Caco-2 (cell line): Measurements from ENCODE around the gene PRDM8. TPM values are rescaled to one million over a fixed set of nuclear protein-coding genes. Genes with fewer than 3 reads are reported as not detected.
A peak's percentile ranks its signal among the peaks of the same experiment; 100 is the strongest.

Source experiments
- BruUV-seq: library from RNA; stranded (reverse); fragments of 400-500 nt; replicated peaks from 2 replicates; lab custom pipeline; 2021; lab: Mats Ljungman, UMichigan
- CTCF ChIA-PET: fragments of 300-600 bp; sonication (Branson Sonifier 250); formaldehyde crosslinking; loops from one replicate; lab custom pipeline; 2022; ENCODE audit warnings: antibody characterized with exemption; lab: Charles Lee
- POLR2A ChIA-PET: fragments of 300-600 bp; sonication (Branson Sonifier 250); formaldehyde crosslinking; loops from one replicate; lab custom pipeline; 2022; ENCODE audit warnings: antibody characterized with exemption; lab: Charles Lee
- DNase-seq, 2 experiments: peaks; one replicate each; pipeline versions ENCODE4 v3.0.0 to v3.0.0-alpha.2; 2020 to 2022
- H3K27me3 ChIP-seq: replicated peaks from 2 replicates; pipeline ENCODE4 v1.6.0; 2011; ENCODE audit warnings: low read length; ENCODE audit not compliant: control insufficient read depth, insufficient read depth
- H3K36me3 ChIP-seq: 2 replicates; pipeline ENCODE4 v1.5.1; 2011; ENCODE audit warnings: low read length; ENCODE audit not compliant: control insufficient read depth, insufficient read depth
- H3K4me1 ChIP-seq: fragments of 250-450 bp; sonication (Bioruptor Pico); 2 replicates; pipeline ENCODE4 v1.5.1; 2020; ENCODE audit warnings: mild to moderate bottlenecking
- H3K4me3 ChIP-seq: 2 replicates; pipeline ENCODE4 v1.5.1; 2011; ENCODE audit warnings: low read depth, mild to moderate bottlenecking, control low read depth, low read length
- H3K9me3 ChIP-seq: fragments of 250-450 bp; sonication (Bioruptor Pico); 2 replicates; pipeline ENCODE4 v1.5.1; 2020; ENCODE audit warnings: mild to moderate bottlenecking, moderate library complexity
- H3K27ac Mint-ChIP-seq: one replicate; pipeline ENCODE4 v1.8.0; 2022; ENCODE audit warnings: mixed read lengths; ENCODE audit not compliant: unreplicated experiment
- H3K27me3 Mint-ChIP-seq: one replicate; pipeline ENCODE4 v1.8.0; 2022; ENCODE audit warnings: mixed read lengths; ENCODE audit not compliant: insufficient read depth, unreplicated experiment
- H3K36me3 Mint-ChIP-seq: one replicate; pipeline ENCODE4 v1.8.0; 2022; ENCODE audit warnings: mild to moderate bottlenecking, mixed read lengths; ENCODE audit not compliant: insufficient read depth, unreplicated experiment
- H3K4me1 Mint-ChIP-seq: one replicate; pipeline ENCODE4 v1.8.0; 2022; ENCODE audit warnings: low read depth, mixed read lengths; ENCODE audit not compliant: unreplicated experiment
- H3K4me3 Mint-ChIP-seq: one replicate; pipeline ENCODE4 v1.8.0; 2022; ENCODE audit warnings: mild to moderate bottlenecking, moderate library complexity, mixed read lengths; ENCODE audit not compliant: unreplicated experiment
- H3K9me3 Mint-ChIP-seq: one replicate; pipeline ENCODE4 v1.8.0; 2022; ENCODE audit warnings: mixed read lengths; ENCODE audit not compliant: unreplicated experiment
- intact Hi-C: fragments of 100-400 bp; cut with micrococcal nuclease; formaldehyde crosslinking; loops from one replicate; pipeline ENCODE4 v1.10.0; 2022; ENCODE audit not compliant: unreplicated experiment
- total RNA-seq: library from RNA; stranded (reverse); gene quantifications from 2 replicates; pipeline ENCODE4 v1.2.3, GENCODE V29; 2022
- TF ChIP-seq, protein P1 (sequence below), 2 experiments: fragments of 200-600 bp in 1 of 2; IDR thresholded peaks; 1 replicate in 1 of 2; 2 replicates in 1 of 2; pipeline versions ENCODE4 v1.5.1 to v1.8.0; 2011 to 2022; ENCODE audit warnings: antibody characterized with exemption in 1 of 2, control low read depth in 1 of 2, inconsistent platforms in 1 of 2, low read depth in 1 of 2, low read length in 1 of 2, mild to moderate bottlenecking in 1 of 2, moderate library complexity in 1 of 2; ENCODE audit not compliant: insufficient read depth in 1 of 2, severe bottlenecking in 1 of 2, unreplicated experiment in 1 of 2

The PRDM8 gene
- total RNA-seq, 1 experiment from 2014 or later, result not detected

DNA sequence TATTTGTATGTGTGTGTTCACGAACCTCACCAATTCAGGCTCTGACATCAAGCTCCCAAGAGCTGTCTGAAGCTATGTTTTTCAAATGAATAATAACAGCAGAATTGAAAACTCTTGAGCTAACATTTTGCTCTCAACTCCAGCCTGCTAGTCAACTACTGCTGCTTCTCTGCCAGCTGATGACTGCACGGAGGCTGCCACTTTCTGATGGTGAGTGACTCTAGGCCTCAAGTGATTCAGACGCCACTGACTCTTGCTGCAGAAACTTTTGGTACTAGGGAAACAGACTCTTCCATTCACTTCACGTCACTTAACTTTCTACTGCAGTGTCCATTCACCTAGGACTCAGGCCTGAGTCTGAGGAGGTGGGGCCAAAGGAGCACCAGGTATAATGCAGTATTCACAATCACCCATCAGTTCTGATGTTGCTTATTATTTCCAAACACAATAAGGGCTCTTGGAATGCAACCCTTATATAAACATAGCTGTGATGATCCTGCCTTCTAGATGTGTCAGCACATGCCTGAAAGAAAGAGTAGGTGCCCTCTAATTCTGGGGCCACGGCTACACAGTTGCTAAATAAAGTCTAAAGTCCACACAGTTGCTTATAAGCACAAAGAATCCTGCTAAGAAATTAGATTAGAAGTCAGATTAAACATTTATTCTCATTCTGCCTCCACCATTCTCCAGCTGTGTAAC is 16.0 kb downstream of the PRDM8 start:
- Mint-ChIP-seq H3K27ac (no peak overlapping the region), H3K4me1 (no peaks in the 10 kb centered on the region), H3K9me3 (peaks cover 2% of the 10 kb centered on the region), H3K4me3 (no peak overlapping the region), H3K36me3 (no peaks in the 10 kb centered on the region), H3K27me3 (no peaks in the 10 kb centered on the region)
- TF ChIP-seq, protein P1, sequence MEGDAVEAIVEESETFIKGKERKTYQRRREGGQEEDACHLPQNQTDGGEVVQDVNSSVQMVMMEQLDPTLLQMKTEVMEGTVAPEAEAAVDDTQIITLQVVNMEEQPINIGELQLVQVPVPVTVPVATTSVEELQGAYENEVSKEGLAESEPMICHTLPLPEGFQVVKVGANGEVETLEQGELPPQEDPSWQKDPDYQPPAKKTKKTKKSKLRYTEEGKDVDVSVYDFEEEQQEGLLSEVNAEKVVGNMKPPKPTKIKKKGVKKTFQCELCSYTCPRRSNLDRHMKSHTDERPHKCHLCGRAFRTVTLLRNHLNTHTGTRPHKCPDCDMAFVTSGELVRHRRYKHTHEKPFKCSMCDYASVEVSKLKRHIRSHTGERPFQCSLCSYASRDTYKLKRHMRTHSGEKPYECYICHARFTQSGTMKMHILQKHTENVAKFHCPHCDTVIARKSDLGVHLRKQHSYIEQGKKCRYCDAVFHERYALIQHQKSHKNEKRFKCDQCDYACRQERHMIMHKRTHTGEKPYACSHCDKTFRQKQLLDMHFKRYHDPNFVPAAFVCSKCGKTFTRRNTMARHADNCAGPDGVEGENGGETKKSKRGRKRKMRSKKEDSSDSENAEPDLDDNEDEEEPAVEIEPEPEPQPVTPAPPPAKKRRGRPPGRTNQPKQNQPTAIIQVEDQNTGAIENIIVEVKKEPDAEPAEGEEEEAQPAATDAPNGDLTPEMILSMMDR (IDR thresholded peaks at IDR 0.05; ENCODE audit: insufficient read depth in 1 of 2, low read depth in 1 of 2, low read length in 1 of 2, severe bottlenecking in 1 of 2, unreplicated experiment in 1 of 2), result no peak
- Histone ChIP-seq H3K36me3 (no peaks in the 10 kb centered on the region), H3K27me3 (no peaks in the 10 kb centered on the region), H3K9me3 (no peaks in the 10 kb centered on the region), H3K4me1 (no peaks in the 10 kb centered on the region), H3K4me3 (no peak overlapping the region)
- POLR2A ChIA-PET, result no interaction called here
- DNase-seq, result no peak
- CTCF ChIA-PET, result interaction anchor here (0.6 to 1.4 kb wide), 2 partner anchors 11 to 139 kb away, joined by 4 to 5 read pairs; no protein-coding TSS in a partner anchor
- BruUV-seq, result no TSS peak
- intact Hi-C loops, result loop anchor here (10.0 kb wide), 2 partner anchors 178 to 1168 kb away; no protein-coding TSS in a partner anchor

DNA sequence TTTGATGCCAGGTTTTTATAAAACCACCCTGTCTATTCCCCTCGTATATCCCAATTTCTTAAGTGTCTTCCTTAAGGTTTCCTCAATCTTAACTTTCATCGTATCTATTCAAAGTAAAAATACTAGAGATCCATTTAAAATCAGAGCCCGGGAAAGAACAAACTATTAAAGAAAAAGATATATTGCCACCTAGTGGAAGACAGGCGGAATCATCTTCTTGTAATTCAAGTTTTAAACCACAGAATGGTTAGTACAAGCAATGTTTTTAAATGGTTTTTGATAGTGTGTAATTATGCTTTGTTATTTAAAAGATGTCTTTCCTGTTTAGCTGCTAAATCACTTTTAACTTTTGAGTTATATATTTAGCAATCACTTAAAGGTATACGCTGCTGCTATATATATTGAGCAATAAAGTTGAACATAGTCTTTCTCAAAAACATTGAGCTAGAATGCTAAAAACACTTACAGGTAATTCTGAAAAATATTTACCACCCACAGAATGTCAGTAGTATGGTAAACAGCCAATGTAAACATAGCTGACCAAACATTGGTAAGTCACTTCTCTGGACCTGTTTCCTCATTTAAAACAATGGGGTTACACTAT is 18.2 kb downstream of the PRDM8 start:
- H3K4me3 Mint-ChIP-seq, result no peak overlapping the region
- no peaks in the 10 kb centered on the region for H3K9me3 Mint-ChIP-seq
- POLR2A ChIA-PET, result no interaction called here
- Histone ChIP-seq H3K4me1 (no peaks in the 10 kb centered on the region), H3K36me3 (no peaks in the 10 kb centered on the region), H3K4me3 (no peak overlapping the region), H3K27me3 (no peaks in the 10 kb centered on the region), H3K9me3 (no peaks in the 10 kb centered on the region)
- CTCF ChIA-PET, result interaction anchor here (1.0 kb wide), 1 partner anchor 13 kb away, joined by 5 read pairs; no protein-coding TSS in a partner anchor
- DNase-seq, result no peak
- intact Hi-C loops, result loop anchor here (1.0 to 10.0 kb wide), 7 partner anchors 13 to 1263 kb away; no protein-coding TSS in a partner anchor
- TF ChIP-seq, protein P1 (IDR thresholded peaks at IDR 0.05; ENCODE audit: insufficient read depth in 1 of 2, low read depth in 1 of 2, low read length in 1 of 2, severe bottlenecking in 1 of 2, unreplicated experiment in 1 of 2), result peak; percentile 48 to 56
- H3K36me3 Mint-ChIP-seq, result no peaks in the 10 kb centered on the region
- peaks cover 3% of the 10 kb centered on the region for H3K27me3 Mint-ChIP-seq
- no TSS peak for BruUV-seq
- no peak overlapping the region for H3K27ac Mint-ChIP-seq
- H3K4me1 Mint-ChIP-seq, result no peaks in the 10 kb centered on the region

DNA sequence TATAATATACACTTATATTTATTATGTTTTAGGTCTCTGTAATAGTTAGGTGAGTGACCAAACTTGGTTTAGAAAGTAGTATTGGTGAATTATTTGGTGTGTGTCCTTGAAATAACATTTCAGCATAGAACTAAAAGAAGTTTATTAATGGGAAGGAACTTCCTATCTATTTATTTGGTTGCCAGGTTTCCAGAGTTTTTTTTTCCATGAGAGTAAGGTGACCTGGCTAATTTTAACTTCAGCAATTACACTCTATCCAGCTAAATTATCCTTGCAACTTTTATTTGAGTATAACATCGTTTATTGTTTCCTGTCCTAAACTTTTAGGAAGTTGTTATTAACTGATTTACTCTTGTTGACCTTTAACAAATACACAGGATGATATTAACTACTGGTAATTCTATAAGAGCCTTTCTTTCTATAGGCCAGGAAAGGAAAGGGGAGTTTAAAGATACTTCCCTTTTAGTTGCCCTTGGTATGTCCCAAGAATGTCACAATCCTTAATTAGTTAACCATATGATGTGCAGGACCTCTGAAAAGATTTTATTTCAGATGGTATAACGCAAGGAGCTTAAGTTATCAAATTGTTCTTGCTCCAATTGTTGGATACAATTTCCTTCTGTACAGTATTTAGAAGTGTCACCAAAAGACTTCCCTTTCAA is 18.9 kb downstream of the PRDM8 start:
- intact Hi-C loops, result loop anchor here (10.0 kb wide), 2 partner anchors 181 to 1171 kb away; no protein-coding TSS in a partner anchor
- peaks cover 3% of the 10 kb centered on the region for H3K27me3 Mint-ChIP-seq
- ChIA-PET POLR2A (no interaction called here), CTCF (interaction anchor here (1.0 kb wide), 1 partner anchor 14 kb away, joined by 5 read pairs; no protein-coding TSS in a partner anchor)
- no peak overlapping the region for H3K4me3 Mint-ChIP-seq
- H3K9me3 Mint-ChIP-seq, result no peaks in the 10 kb centered on the region
- Histone ChIP-seq H3K4me1 (no peaks in the 10 kb centered on the region), H3K36me3 (no peaks in the 10 kb centered on the region), H3K9me3 (no peaks in the 10 kb centered on the region), H3K27me3 (no peaks in the 10 kb centered on the region), H3K4me3 (no peak overlapping the region)
- no peak overlapping the region for H3K27ac Mint-ChIP-seq
- H3K4me1 Mint-ChIP-seq, result no peaks in the 10 kb centered on the region
- BruUV-seq, result no TSS peak
- TF ChIP-seq, protein P1 (IDR thresholded peaks at IDR 0.05; ENCODE audit: insufficient read depth in 1 of 2, low read depth in 1 of 2, low read length in 1 of 2, severe bottlenecking in 1 of 2, unreplicated experiment in 1 of 2), result no peak
- no peak for DNase-seq
- no peaks in the 10 kb centered on the region for H3K36me3 Mint-ChIP-seq
